Measurements from ENCODE around the gene VPS4A.
A peak's percentile ranks its signal among the peaks of the same experiment; 100 is the strongest.
"Not testable (repeated sequence)": the region's sequence is repeated elsewhere in the genome, so short reads cannot be mapped to it uniquely, and the experiment has no call there.

Gene VPS4A

GRCh38 chr16:69310653-69311532 lies at the start of gene VPS4A:
VPS4A (plus strand) TSS chr16:69311350; CDS start chr16:69311512, 162 bp downstream.
- peak; percentile 79 for DNase-seq (ENCODE audit: low read depth)

DNA sequence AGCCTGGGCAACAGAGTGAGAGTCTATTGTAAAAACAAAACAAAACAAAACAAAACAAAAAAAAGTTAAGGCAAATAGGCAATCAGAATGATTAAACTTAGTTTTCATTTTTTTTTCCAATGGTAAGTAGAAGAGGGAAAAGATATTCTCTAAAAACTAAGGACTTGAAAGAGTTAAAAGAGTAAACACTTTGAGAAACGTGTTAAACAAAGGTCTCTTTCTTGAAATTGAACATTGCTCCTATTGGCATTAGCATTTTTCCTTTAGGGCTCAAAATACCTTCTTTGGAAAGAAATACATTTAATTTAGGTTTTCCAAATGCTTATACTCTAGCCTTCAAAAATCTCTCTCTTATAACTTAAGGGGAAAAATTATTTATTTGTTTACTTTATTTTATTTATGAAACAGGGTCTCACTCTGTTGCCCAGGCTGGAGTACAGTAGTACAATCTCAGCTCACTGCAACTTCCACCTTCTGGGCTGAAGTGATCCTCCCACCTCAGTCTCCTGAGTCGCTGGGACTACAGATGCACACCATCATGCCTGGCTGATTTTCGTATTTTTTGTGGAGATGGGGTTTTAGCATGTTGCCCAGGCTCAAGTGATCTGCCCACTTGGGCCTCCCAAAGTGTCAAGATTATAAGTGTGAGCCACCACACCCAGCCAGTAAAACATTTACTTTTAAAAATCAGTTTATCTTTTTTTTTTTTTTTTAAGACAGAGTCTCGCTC lies 44.7 kb upstream of the VPS4A start:
- no peak for DNase-seq (ENCODE audit: low read depth)

GRCh38 chr16:69267633-69268032 lies 43.5 kb upstream of the VPS4A start:
- no peak for DNase-seq (ENCODE audit: low read depth)

- DNase-seq (ENCODE audit: low read depth): no peak
These were observed 40.8 kb upstream of the VPS4A start for GRCh38 chr16:69270395-69270794.

GRCh38 chr16:69270831-69271230 lies 40.3 kb upstream of the VPS4A start:
- DNase-seq (ENCODE audit: low read depth): no peak

GRCh38 chr16:69273009-69273408 lies 38.1 kb upstream of the VPS4A start:
- DNase-seq (ENCODE audit: low read depth): peak; percentile 65

- no peak for DNase-seq (ENCODE audit: low read depth)
These were observed 36.4 kb upstream of the VPS4A start for GRCh38 chr16:69274699-69275235.

GRCh38 chr16:69276148-69277115 lies 34.7 kb upstream of the VPS4A start:
- DNase-seq (ENCODE audit: low read depth): peak; percentile 79

- DNase-seq (ENCODE audit: low read depth): no peak
These were observed 33.7 kb upstream of the VPS4A start for GRCh38 chr16:69277413-69277812.

- DNase-seq (ENCODE audit: low read depth): no peak
These were observed 27.3 kb upstream of the VPS4A start for GRCh38 chr16:69283851-69284250.

DNA sequence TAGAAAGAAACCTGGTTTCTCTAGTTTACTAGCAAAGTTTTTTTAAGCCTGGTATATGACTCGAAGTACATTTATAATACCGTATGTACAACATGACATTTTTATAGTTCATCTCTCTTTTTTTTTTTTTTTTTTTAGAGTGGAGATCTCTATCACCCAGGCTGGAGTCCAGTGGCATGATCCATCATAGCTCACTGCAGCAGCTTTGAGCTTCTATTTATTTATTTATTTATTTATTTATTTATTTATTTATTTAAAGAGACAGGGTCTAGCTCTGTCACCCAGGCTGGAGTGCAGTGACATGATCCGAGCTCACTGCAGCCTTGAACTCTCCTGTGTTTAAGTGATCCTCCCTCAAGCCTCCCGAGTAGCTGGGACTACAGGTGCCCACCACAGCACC lies 25.9 kb upstream of the VPS4A start:
- no peak for DNase-seq (ENCODE audit: low read depth)

DNA sequence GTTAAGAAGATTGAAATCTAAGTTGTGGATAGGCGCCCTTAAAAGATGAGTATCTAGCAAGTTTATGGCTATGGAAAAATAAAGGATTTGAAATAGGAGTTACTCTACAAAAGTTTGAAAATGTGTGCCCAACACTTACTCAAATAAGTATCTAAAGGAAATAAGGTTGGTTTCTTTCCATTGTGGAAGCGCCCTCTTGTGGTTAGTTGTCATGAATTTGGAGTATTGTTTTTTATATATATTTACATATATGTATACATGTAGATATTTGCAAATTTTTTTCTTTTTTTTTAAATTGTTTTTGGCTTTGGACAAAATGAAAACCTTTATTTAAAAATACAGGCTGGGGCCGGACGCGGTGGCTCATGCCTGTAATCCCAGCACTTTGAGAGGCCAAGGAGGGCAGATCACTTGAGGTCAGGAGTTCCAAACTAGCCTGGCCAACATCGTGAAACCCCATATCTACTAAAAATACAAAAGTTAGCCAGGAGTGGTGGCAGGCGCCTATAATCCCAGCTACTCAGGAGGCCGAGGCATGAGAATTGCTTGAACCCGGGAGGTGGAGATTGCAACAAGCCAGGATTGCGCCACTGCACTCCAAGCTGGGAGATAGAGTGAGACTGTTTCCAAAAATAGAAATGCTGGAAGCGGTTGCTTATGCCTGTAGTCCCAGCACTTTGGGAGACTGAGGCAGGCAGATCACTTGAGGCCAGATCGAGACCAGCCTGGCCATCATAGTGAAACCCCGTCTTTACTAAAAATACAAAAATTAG lies 24.0 kb upstream of the VPS4A start:
- no peak for DNase-seq (ENCODE audit: low read depth)

DNA sequence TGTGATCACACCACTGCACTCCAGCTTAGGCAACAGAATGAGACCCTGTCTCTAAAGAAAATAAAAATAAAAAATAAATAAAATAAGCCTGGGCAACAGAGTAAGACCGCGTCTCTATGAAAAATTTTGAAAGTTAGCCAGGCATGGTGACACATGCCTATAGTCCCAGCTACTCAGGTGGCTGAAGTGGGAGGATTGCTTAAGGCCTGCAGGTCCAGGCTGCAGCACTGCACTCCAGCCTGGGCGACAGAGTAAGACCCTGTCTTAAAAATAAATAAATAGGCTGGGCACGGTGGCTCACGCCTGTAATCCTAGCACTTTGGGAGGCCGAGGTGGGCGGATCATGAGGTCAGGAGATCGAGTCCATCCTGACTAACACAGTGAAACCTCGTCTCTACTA lies 19.5 kb upstream of the VPS4A start:
- not testable (repeated sequence) for DNase-seq (ENCODE audit: low read depth)

DNA sequence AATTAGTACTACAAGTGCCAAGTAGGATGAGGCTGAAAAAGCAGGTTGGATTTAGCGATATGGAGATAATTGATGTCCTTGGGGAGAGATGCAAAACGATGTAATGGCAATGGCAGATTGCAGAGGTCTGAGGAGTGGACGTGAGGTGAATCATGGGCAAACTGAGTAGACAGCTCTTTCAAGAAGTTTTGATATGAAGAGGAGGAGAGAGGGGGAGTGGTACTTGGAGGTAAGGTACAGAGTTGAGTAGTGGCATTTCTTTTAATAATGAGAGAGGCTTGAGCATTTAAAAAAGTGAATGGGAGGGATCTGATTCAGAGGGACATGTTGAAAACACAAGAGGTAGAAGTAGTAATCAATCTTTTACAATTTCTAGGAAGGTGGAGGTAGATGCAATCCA lies 17.7 kb upstream of the VPS4A start:
- DNase-seq (ENCODE audit: low read depth): no peak

GRCh38 chr16:69294051-69294450 lies 17.1 kb upstream of the VPS4A start:
- no peak for DNase-seq (ENCODE audit: low read depth)

- DNase-seq (ENCODE audit: low read depth): not testable (repeated sequence)
These were observed 14.4 kb upstream of the VPS4A start for GRCh38 chr16:69296771-69297170.

- no peak for DNase-seq (ENCODE audit: low read depth)
These were observed 12.9 kb upstream of the VPS4A start for GRCh38 chr16:69298261-69298660.

GRCh38 chr16:69301187-69301586 lies 10.0 kb upstream of the VPS4A start:
- no peak for DNase-seq (ENCODE audit: low read depth)

- no peak for DNase-seq (ENCODE audit: low read depth)
These were observed 9.3 kb upstream of the VPS4A start for GRCh38 chr16:69301861-69302260.

GRCh38 chr16:69302301-69302700 lies 8.8 kb upstream of the VPS4A start:
- no peak for DNase-seq (ENCODE audit: low read depth)

- DNase-seq (ENCODE audit: low read depth): no peak
These were observed 5.1 kb upstream of the VPS4A start for GRCh38 chr16:69306031-69306430.
